Gastroesophageal sphincter (tissue), 4 donors: ENCODE results near the gene SLC33A1. TPM values are rescaled to one million over a fixed set of nuclear protein-coding genes. Genes with fewer than 3 reads are reported as not detected.

Experiments
- ATAC-seq: fragments of 150-250 bp; one replicate; pipeline ENCODE4 v1.9.1; 2016; ENCODE audit warnings: mild to moderate bottlenecking, moderate library complexity
- H3K27ac ChIP-seq, 4 donors: fragments of 200-600 bp; sonication (generic) in 3 of 4; 1 replicate in 3 of 4; 2 replicates in 1 of 4; pipeline ENCODE4 v1.5.1; 2016 to 2019
- H3K27me3 ChIP-seq: fragments of 200-600 bp; sonication (generic); one replicate; pipeline ENCODE4 v1.5.1; 2019
- H3K36me3 ChIP-seq, 2 donors: fragments of 200-600 bp; sonication (generic); one replicate each; pipeline ENCODE4 v1.5.1; 2019; ENCODE audit warnings: control low read depth in 1 of 2
- H3K4me1 ChIP-seq, 3 donors: fragments of 200-600 bp; sonication (generic); 1 replicate in 2 of 3; 2 replicates in 1 of 3; pipeline ENCODE4 v1.5.1; 2016 to 2019; ENCODE audit warnings: control low read depth in 2 of 3
- H3K4me3 ChIP-seq, 2 donors: fragments of 200-600 bp; sonication (generic); one replicate each; pipeline ENCODE4 v1.5.1; 2019; ENCODE audit warnings: mild to moderate bottlenecking in 1 of 2, moderate library complexity in 1 of 2
- H3K9me3 ChIP-seq, 3 donors: fragments of 200-600 bp; sonication (generic); one replicate each; pipeline ENCODE4 v1.5.1; 2017 to 2019; ENCODE audit warnings: control low read depth in 2 of 3
- EP300 ChIP-seq: sonication (generic); formaldehyde crosslinking; IDR thresholded peaks from one replicate; pipeline ENCODE4 v1.6.1; 2017; ENCODE audit warnings: antibody characterized with exemption, mild to moderate bottlenecking
- POLR2A ChIP-seq, 2 donors: fragments of 450-650 bp; IDR thresholded peaks; one replicate each; pipeline ENCODE4 v1.6.1; 2017; ENCODE audit warnings: antibody characterized with exemption in 2 of 2, mild to moderate bottlenecking in 2 of 2, moderate library complexity in 1 of 2
- POLR2AphosphoS5 ChIP-seq: sonication (generic); formaldehyde crosslinking; IDR thresholded peaks from one replicate; pipeline ENCODE4 v1.6.1; 2017; ENCODE audit warnings: antibody characterized with exemption
- WGBS, 2 donors: methylation state at CpG; one replicate each; pipeline ENCODE4 v1.1.5; 2018; ENCODE audit warnings: low coverage in 1 of 2; 5-methylcytosine and 5-hydroxymethylcytosine counted together
- total RNA-seq, 4 donors: library from RNA; depleted of rRNA; stranded (reverse); fragments of >200 nt; gene quantifications; one replicate each; pipeline ENCODE4 v1.1.0, GENCODE V29; 2016
- TF ChIP-seq, protein P1 (sequence below), 4 experiments: fragments of 200-600 bp in 2 of 4; fragments of 450-650 bp in 2 of 4; sonication (generic) in 1 of 4; IDR thresholded peaks; one replicate each; pipeline ENCODE4 v1.5.1; 2017 to 2019; ENCODE audit warnings: antibody characterized with exemption in 4 of 4, mild to moderate bottlenecking in 2 of 4, moderate library complexity in 2 of 4

Gene SLC33A1
- 10 to 100 TPM; 18.4 to 27.6 (median 24.4) TPM for total RNA-seq

DNA sequence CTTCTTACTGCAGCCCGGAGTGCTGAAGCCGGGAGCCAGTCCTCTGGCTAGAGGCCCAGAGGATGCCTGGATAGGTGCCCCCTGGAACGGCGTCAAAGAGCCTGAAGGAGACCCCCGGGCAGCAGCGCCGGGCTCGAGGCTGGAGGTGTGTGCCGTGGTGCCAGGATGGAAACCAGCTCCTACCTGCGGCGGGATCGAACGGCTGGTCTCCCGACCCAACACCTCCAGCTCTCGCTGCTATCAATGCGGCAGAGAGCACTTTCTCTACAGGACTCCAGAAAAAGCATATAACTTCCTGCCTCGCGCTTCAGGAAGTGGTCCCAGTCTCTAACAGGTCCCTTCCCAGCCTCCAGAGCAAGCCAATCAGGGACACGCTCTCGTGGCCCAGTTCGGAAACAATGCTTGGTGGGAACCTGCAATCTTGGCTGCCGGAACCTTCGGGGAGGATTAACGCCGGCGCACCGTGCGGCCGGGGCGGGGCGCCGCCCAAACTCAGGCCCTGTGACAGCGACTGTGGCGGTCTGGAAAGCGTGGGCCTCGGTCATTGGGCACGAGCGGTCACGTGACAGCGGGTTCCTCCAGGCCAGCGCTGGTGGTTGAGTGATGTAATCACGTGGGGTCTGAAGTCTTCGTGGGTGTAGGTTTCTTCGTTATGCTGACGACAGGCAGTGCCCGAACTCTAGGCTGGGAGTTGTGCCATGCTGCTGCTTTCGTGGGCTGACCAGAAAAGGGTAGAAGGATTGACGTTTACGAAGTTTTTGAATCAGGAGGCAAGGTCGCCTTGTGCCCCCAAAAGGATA, at the start of gene SLC33A1:
SLC33A1 (minus strand) TSS at position 287 of the 800 bp plus-strand sequence. CDS start 430 bp downstream, outside the sequence.
- ATAC-seq, result peak; percentile 97
- peaks cover 0 to 11% of the 10 kb centered on the region in 2 donors for H3K36me3 ChIP-seq
- WGBS, 2 donors, result 0 to 10% methylated on average over 3 of the region's 50 CpGs
- peak within 1 kb of the TSS; percentile 90 to 95 for H3K4me3 ChIP-seq
- peak within 1 kb of the TSS; percentile 91 to 95 (median 93) for H3K27ac ChIP-seq
- H3K9me3 ChIP-seq, result no peaks in the 10 kb centered on the region
- H3K27me3 ChIP-seq, result no peaks in the 10 kb centered on the region
- TF ChIP-seq, protein P1, sequence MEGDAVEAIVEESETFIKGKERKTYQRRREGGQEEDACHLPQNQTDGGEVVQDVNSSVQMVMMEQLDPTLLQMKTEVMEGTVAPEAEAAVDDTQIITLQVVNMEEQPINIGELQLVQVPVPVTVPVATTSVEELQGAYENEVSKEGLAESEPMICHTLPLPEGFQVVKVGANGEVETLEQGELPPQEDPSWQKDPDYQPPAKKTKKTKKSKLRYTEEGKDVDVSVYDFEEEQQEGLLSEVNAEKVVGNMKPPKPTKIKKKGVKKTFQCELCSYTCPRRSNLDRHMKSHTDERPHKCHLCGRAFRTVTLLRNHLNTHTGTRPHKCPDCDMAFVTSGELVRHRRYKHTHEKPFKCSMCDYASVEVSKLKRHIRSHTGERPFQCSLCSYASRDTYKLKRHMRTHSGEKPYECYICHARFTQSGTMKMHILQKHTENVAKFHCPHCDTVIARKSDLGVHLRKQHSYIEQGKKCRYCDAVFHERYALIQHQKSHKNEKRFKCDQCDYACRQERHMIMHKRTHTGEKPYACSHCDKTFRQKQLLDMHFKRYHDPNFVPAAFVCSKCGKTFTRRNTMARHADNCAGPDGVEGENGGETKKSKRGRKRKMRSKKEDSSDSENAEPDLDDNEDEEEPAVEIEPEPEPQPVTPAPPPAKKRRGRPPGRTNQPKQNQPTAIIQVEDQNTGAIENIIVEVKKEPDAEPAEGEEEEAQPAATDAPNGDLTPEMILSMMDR (IDR thresholded peaks at IDR 0.05), result no peak
- TF ChIP-seq EP300 (no peak), POLR2A (IDR thresholded peaks at IDR 0.05) (peak; percentile 50 to 56), POLR2AphosphoS5 (peak; percentile 84)
- peaks cover 9 to 52% (median 24%) of the 10 kb centered on the region in 3 donors for H3K4me1 ChIP-seq

DNA sequence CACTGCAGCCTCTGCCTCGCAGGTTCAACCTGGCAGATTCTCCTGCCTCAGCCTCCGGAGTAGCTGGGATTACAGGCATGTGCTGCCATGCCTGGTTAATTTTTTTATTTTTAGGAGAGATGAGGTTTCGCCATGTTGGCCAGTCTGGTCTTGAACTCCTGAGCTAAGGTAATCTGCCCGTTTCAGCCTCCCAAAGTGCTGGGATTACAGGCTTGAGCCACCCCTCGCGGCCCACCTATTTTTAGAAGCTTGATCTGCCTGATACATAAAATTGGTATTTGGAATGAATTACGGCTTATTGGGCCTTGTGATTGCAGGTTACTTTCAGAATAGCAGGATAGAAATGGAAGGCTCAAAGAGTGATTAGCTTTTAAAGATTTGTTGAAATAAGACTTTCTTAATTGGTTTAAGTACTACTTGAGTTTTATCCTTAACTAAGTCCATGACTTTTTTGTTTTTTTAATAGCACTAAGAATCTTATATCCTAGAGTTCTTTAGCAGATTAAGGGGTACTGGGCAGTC, 41.2 kb upstream of the SLC33A1 start:
- Histone ChIP-seq H3K9me3 (no peaks in the 10 kb centered on the region), H3K4me3 (no peak overlapping the region), H3K4me1 (peaks cover 0 to 9% (median 3%) of the 10 kb centered on the region in 3 donors), H3K36me3 (peaks cover 0 to 68% of the 10 kb centered on the region in 2 donors), H3K27ac (no peak overlapping the region), H3K27me3 (no peaks in the 10 kb centered on the region)
- TF ChIP-seq POLR2AphosphoS5 (no peak), EP300 (no peak), POLR2A (IDR thresholded peaks at IDR 0.05) (no peak)
- TF ChIP-seq, protein P1 (IDR thresholded peaks at IDR 0.05), result no peak
- ATAC-seq, result no peak
- WGBS, 2 donors, result 94 to 100% methylated on average over 1 to 5 of the region's 7 CpGs

DNA sequence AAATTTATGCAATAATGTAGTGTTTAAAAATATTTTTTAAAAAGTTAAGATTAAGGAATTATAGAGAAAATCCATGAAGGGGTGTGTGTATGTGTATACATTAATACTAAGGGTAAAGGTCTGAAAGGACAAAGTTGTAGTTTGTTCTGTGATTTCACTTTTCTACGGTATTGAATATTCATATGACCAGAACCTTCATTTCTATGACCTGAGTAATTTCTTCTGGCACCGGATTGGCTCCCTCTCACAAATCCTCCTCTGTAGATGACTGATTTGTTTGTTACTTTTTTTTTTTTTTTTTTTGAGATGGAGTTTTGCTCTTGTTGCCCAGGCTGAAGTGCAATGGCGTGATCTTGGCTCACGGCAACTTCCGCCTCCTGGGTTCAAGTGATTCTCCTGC, 37.1 kb upstream of the SLC33A1 start:
- Histone ChIP-seq H3K4me1 (peaks cover 3 to 16% (median 4%) of the 10 kb centered on the region in 3 donors), H3K27ac (no peak overlapping the region), H3K36me3 (peaks cover 0 to 30% of the 10 kb centered on the region in 2 donors), H3K4me3 (no peak overlapping the region), H3K27me3 (no peaks in the 10 kb centered on the region), H3K9me3 (no peaks in the 10 kb centered on the region)
- no peak for ATAC-seq
- no peak for TF ChIP-seq EP300
- TF ChIP-seq, protein P1 (IDR thresholded peaks at IDR 0.05), result no peak
- 78 to 91% methylated on average over 4 of the region's 5 CpGs for WGBS, 2 donors

DNA sequence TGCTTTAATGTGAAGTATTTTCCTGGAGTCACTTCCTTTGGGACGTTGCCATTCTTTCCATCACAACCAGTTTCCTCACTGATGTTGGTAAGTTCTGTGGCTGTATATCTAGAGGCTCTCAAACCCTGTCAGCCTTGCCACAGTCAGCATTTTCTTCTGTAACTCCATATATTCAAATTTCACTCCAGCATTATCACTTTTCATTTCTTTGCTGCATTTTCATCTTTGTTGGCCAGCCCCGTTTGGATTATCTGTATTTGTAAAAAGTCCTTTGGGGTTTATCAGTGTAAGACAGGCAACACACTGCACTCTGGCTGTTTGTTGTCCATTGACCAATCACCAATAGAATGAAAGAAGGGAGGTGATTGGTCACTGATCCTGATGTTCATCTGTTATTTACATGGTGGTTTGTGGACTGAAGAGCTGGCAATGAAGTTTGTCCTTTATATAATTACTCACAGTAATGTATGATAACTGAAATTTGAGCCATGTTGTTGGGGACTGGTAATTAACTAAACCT, 36.5 kb upstream of the SLC33A1 start:
- Histone ChIP-seq H3K9me3 (no peaks in the 10 kb centered on the region), H3K27ac (no peak overlapping the region), H3K27me3 (no peaks in the 10 kb centered on the region), H3K4me3 (no peak overlapping the region), H3K4me1 (peaks cover 3 to 16% (median 4%) of the 10 kb centered on the region in 3 donors), H3K36me3 (peaks cover 0 to 24% of the 10 kb centered on the region in 2 donors)
- no peak for TF ChIP-seq POLR2AphosphoS5
- TF ChIP-seq, protein P1 (IDR thresholded peaks at IDR 0.05), result no peak
- TF ChIP-seq EP300, result no peak
- TF ChIP-seq POLR2A (IDR thresholded peaks at IDR 0.05), result no peak
- WGBS, 2 donors, result 0 to 12% methylated on average over 1 to 2 of the region's 2 CpGs
- peak; percentile 36 for ATAC-seq
